NCI-H2171 treated with DMSO at 0.1 percent for 48 hours (cell line): ENCODE data around the gene PIK3C2B.
A peak's percentile ranks its signal among the peaks of the same experiment; 100 is the strongest.
"Not testable (repeated sequence)": the region's sequence is repeated elsewhere in the genome, so short reads cannot be mapped to it uniquely, and the experiment has no call there.

Experiments
- DNase-seq: peaks from one replicate; lab custom pipeline; 2025; lab: John Stamatoyannopoulos, UW

Gene PIK3C2B, protein sequence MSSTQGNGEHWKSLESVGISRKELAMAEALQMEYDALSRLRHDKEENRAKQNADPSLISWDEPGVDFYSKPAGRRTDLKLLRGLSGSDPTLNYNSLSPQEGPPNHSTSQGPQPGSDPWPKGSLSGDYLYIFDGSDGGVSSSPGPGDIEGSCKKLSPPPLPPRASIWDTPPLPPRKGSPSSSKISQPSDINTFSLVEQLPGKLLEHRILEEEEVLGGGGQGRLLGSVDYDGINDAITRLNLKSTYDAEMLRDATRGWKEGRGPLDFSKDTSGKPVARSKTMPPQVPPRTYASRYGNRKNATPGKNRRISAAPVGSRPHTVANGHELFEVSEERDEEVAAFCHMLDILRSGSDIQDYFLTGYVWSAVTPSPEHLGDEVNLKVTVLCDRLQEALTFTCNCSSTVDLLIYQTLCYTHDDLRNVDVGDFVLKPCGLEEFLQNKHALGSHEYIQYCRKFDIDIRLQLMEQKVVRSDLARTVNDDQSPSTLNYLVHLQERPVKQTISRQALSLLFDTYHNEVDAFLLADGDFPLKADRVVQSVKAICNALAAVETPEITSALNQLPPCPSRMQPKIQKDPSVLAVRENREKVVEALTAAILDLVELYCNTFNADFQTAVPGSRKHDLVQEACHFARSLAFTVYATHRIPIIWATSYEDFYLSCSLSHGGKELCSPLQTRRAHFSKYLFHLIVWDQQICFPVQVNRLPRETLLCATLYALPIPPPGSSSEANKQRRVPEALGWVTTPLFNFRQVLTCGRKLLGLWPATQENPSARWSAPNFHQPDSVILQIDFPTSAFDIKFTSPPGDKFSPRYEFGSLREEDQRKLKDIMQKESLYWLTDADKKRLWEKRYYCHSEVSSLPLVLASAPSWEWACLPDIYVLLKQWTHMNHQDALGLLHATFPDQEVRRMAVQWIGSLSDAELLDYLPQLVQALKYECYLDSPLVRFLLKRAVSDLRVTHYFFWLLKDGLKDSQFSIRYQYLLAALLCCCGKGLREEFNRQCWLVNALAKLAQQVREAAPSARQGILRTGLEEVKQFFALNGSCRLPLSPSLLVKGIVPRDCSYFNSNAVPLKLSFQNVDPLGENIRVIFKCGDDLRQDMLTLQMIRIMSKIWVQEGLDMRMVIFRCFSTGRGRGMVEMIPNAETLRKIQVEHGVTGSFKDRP (N-terminal part only)

DNA sequence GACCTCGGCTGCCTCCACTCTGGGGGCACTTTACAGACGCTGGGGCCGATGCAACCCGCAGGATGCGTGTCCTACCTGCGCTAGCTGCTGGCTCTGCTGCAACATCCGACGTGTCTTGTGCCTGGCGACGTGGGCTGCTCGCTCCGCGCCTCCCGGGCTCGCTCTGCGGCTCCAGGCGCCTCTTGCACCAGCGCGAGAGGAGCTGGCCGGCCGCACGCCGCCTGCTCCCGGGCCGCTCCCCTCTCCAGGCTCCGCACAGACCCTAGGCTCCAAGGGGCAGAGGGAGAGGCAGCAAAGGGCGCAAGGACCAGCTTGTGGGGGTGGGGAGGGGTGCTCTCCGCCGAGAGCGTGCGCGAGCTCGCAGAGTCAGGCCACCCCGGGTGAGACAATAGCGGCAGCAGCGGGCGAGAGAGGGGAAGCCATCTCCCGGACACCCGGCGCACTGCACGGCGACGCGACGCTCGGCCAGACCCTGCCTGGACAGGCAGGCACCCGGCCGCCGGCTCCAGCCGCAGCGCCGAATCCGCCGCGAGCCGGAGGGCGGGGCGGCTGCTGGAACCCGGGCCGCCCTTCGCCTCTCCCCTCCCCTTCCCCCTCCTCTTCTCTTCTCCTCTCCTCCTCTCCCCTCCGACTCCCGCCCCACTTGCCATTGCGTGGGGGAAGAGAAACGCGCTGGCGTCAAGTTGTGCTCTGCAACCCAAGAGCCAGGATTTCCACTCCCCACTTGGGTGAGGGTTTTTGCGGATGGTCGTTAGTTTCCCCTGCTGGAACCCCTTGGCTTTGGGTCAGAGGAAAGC, at the start of gene PIK3C2B:
PIK3C2B (minus strand) TSS at position 525 of the 797 bp plus-strand sequence. CDS start 25,003 bp downstream, outside the sequence.
- DNase-seq = peak; percentile 69

DNA sequence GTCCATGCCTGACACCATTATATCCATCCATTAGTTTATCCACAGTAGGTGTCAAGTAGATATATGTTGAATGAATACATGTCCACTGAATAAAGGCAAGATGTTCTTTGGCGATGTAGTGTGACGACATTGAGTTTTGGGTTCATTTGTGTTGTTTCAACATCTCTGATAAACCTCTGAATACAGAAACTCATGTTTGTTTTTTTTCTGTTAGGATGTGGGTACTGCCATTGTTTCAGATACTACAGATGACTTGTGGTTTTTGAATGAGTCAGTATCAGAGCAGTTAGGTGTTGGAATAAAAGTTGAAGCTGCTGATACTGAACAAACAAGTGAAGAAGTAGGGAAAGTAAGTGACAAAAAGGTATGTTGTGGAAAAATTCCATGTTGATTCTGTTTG, 49.7 kb upstream of the PIK3C2B start:
- no peak for DNase-seq

DNA sequence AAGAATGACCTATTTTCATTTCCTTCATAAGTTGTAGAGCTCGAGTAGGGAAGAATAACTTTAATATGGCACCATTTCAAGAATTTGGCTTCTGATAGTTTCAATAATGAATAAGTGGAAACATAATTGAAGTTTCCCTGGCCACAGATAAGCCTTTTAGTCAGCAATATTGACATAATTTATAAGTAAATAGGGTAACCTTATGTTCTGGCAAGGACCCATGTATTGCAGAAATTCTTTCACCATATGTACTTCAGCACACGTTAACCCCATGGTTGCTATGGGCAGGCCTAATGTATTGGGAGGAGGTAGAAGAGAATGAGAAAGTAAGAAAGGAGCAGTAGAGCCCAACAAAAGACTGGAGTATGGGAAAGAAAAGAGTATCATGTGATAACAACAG, 47.0 kb upstream of the PIK3C2B start:
- DNase-seq = no peak

DNA sequence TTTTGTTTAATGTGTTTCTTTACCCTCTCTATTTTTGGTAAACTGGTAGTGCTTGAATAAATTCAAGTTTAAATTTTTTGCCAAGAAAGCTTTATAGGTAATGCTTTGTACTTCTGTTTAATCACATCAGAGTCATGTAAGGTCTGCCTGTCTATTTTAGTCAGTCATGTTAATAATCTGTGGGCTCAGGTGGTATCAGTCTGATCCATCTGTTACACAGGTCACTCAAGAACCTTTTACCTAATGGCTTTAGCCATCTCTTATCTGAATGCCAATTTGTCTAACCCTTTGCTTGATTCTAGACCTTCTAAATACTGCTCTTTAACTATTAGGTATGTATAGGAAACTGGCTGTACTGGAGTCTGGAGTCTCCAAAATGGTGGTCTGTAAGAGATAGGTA, 38.2 kb upstream of the PIK3C2B start:
- no peak for DNase-seq

DNA sequence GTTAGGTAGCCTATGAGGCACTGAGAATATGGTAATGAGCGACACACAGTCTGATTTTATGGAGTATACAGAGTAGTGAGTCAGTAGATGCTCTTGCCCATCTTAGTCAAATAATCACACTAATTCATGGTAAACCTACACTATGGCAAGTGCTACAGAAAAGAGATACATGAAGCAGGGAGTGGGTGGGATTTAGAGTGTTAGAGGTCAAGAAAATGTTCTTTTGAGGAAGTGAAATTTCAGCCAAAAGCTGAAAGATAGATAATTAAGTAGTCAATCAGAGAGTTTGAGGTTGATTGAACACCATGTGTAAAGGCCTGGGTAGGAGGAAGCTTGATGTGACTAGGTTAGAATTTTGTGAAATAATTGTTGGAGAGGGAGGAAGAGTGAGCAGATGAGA, 36.3 kb upstream of the PIK3C2B start:
- no peak for DNase-seq

DNA sequence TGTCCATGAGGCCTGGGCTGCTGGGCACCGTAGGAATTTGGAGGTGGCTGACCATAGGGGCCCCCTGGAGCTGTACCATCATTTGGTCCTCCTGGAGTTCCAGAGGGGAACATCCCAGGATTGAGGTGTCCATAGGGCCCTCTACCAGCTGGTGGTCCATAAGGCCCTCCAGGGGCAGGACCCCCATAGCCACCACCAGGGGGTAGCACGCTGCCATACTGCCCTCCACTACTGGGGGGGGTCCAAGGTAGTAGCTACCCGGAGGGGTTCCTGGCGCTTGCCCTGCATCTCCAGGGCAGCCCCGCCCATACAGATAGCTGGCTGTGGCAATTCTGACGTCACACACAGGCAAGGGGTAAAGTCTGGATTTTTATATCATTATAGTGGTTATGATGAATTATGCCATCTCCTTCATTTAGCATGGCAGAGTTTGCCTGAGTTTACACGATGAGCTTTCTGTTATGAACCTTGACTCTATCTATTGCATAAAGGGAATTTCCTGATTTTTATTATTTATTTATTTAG, 34.8 kb upstream of the PIK3C2B start:
- DNase-seq = no peak

DNA sequence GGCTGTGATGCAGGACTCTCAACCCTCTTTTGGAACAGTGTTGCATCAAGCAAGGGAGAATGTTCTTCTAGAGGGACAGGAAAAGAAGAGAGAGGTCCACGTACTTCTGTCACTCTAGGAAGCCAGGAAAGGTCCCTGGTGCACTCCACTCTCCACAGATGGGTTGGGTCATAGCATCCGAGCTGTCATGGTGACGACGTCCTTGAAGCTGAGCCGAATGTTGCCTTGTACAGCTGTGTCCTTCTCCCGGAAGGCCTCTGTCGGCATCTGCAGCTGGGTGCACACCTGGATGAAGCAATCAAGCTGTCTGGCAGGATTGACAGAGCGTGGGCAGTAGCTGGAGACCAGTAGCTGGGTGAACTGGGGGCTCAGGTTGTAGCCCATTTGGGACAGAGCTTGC, 34.1 kb upstream of the PIK3C2B start:
- no peak for DNase-seq

DNA sequence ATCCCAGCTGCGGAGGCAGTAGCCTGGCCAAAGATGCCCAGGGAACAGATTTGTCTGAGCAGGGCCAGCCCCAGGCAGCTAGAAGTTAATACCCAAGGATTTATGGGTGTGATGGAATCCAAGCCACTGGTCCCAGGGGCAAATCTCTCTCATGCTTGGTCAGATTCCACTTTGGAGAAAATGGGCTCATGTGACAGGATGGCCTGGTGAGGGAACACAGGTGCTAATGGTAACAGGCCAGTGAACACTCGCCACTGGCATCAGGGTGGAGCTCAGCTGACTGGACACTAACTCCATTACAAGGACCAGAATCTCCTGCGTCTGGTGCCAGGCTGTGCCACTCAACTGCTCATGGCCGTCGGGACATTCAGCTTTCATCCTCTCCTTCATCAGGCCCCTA, 33.6 kb upstream of the PIK3C2B start:
- DNase-seq = no peak

DNA sequence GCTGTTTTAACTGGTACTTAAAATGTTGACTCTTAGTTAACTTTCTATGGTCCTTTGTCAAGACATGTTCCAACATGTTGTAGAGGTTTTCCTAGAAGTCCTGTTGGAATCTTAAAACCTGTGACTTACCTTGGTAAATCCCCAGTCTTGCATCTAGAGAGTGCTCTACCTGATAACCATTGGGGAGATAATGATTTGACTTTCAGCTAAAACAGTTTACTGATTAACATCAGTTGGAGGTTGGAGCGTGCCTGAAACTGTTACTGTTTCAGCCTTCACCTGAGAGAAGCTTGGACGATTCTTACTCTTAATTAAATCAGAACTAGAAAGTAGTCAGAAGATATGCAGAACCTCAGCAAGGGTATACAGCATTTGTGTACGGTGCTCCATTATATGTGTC, 30.4 kb upstream of the PIK3C2B start:
- no peak for DNase-seq

DNA sequence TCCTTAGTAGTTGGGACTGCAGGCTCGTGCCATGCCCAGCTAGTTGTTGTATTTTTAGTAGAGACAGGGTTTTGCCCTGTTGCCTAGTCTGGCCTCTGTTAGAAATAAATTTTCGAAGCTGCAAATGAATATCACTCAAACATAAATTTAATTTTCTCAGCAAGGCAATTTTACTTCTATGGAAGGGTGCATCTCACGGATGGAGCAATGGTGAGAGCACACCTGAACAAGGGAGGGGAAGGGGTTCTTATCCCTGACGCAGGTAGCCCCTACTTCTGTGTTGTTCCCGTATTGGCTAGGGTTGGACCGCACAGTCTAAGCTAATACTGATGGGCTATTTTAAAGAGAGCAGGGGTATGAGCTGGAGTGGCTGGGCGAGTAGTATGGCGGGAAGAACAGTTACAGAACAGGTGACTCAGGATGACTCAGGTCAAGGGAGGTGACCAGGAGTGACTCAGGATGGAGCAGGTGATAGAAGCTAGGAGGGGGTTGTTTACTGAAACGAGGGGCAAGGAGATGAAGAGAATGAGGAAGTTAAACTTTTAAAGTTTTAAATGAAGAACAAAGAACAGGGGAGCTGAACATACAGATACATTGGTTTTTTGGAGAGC, 29.1 kb upstream of the PIK3C2B start:
- DNase-seq = no peak

DNA sequence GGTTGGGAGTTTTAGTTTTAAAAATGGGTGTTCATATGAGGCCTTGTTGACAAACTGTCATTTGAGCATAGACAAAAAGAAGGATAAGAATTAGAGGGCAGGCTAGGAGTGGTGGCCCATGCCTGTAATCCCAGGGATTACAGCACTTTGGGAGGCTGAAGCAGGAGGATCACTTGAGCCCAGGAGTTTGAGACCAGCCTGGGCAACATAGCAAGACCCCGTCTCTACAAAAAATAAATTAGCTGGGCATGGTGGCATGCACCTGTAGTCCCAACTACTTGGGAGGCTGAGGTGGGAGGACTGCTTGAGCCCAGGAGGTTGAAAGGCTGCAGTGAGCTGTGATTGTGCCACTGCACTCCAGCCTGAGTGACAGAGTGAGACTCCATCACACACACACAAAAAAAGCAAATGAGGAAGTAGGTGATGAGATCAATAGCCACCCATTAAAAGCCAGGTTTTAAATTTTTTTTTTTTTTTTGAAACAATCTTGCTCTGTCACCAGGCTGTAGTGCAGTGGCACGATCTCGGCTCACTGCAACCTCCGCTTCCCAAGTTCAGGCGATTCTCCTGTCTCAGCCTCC, 27.4 kb upstream of the PIK3C2B start:
- DNase-seq = not testable (repeated sequence)

DNA sequence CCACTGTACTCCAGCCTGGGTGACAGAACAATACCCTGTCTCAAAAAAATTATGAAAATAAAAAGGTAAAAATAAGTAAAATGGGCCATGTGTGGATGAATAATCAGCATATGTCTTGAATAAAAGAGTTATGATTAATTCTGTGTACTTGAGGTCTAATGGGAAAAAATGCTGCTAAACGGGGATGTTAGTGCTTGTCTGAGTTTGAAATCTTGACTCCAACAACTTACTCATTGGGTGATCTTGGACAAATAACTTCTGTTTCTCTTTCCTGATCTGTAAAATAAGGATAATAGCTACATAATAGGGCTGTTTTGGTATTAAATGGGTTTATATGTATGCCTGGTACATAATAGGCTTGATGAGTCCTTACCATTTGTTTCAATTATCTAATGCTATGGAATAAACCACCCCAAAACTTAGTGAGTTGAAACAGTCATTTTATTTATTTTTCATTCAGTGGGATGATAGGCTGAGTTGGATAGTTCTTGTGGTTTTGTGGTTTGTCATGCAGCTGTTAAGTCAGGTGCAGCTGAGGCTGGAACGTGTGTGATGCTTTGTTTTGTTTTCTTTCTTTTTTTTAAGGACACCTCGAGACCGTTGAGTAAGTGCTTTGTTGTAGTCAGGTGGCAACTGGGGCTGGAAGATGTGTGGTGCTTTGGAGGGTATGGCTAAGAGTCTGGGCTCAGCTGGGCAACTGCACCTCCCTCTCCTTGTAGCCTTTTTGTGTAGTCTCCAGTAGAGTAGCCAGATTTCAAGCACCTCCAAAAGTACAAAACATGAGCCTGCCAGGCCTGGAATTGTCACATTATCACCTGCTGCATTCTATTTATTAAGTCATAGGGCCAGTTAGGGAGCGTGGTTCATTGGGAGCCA, 26.5 kb upstream of the PIK3C2B start:
- peak; percentile 81 for DNase-seq

DNA sequence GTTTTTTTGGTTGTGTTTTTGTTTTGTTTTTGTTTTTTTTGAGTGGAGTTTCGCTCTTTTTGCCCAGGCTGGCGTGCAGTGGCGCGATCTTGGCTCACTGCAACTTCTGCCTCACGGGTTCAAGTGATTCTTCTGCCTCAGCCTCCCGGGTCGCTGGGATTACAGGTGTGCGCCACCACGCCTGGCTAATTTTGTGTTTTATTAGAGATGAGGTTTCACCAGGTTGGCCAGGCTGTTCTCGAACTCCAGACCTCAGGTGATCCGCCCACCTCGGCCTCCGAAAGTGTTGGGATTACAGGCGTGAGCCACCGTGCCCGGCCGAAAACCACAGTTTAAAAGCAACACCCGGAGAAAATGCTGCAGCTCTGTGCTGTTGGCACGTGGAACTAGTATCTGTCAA, 22.8 kb upstream of the PIK3C2B start:
- not testable (repeated sequence) for DNase-seq

DNA sequence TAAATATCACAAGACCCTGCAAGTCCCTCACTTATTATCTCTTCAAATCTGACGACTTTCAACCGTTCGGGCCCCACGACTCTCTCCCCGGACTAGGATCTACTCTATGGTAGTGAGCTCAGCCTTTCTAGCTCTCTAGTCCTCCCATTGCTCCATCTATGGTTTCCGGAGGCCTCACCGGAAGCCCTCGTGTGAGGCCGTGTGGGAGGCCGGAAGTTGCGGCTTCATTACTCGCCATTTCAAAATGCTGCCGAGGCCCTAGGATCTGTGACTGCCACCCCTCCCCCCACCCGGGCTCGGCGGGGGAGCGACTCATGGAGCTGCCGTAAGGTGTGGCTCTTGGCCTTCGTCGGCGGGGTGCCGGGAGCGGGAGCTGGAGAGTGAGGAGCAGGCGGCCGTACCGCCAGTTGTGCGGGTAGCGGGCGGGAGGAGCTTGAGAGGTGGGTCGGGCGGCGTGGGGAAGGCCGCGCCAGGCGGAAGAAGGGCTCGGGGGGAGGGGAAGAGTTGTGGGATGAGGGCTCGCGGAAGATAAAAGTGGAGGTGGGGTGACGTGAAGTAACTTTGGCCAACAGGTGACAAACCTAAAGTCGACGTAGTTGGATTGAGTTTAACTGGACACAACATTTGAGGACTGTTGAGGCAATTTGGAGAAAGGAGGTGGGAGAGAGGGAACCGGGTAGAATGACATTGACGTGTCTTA, 21.7 kb upstream of the PIK3C2B start, which contains the start of gene MDM4:
MDM4 (plus strand) TSS at position 227 of the 700 bp plus-strand sequence. CDS start 9,113 bp downstream, outside the sequence.
- DNase-seq = peak; percentile 98

DNA sequence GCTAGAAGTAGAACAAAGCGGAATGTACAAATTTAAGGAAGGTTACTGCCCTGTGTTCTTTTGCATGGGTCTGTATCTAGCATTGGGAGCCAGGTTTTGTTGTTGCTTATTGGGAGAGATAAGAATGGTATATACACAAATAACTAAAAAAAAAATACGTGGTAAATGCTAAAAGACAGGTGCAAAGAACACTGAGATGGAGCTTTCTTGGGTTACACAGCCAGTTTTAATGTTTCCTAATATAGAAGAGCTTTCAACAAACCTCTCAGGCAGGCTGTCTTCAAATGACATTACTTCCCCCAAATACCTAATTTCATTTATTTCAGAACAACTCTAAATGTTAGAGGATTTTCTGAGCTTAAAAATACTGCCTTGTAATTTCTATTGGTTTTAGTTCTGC, 20.2 kb upstream of the PIK3C2B start:
- peak; percentile 28 for DNase-seq

DNA sequence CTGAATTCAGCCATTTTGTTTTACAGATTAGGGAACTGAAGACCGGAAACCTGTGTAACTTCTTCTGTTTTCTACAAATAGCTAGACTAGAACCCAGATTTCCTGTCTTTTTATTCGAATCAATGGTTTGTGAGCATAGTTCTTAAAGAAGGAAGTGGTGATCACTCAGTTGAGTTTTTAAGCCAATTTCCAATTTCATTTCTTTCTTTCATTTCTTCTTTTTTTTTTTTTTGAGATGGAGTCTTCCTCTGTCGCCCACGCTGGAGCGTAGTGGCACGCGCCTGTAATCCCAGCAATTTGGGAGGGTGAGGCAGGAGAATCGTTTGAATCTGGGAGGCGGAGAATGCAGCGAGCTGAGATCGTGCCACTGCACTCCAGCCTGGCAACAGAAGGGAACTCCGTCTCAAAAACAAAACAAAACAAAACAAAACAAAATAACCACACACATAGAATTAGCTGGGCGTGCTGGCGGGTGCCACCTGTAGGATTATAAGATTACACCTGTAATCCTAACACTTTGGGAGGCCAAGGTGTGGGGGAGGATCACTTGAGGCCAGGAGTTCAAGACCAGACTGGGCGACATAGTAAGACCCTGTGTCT, 18.6 kb upstream of the PIK3C2B start:
- DNase-seq = no peak

DNA sequence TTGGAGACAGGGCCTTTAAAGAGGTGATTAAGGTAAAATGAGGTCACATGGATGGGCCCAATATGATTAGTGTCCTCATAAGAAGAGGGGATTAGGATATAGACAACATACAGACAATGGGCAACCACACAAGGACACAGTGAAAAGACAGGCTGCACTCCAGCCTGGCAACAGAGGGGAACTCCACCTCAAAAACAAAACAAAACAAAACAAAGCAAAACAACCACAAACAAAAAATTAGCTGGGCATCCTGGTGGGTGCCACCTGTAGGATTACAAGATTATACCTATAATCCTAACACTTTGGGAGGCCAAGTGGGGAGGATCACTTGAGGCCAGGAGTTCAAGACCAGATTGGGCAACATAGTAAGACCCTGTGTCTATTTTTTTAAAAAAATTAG, 16.8 kb upstream of the PIK3C2B start:
- no peak for DNase-seq

DNA sequence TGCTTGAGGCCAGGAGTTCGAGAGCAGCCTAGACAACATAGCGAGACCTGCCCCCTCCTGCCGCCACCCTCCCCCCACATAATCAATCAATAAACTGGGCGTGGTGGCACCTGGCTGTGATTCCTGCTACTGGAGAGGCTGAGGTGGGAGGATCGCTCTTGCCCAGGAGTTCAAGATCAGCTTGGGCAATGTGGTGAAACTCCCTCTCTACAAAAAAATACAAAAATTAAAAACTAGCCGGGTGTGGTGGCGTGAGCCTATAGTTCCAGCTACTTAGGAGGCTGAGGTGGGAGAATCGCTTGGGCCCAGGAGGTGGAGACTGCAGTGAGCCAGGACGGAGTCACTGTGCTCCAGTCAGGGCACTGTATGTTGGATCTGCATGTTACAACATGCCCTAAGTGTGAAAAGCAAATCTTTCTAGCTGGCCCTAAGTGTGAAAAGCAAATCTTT, 14.6 kb upstream of the PIK3C2B start:
- no peak for DNase-seq
